KMS-11 (cell line): ENCODE data around the gene TRIM44.

Experiments used
- H2AFZ ChIP-seq: fragments of 200-600 bp; sonication (generic); 2 replicates; pipeline ENCODE4 v1.6.1; 2016; ENCODE audit warnings: antibody characterized with exemption, mixed run types, low read depth
- H3K27ac ChIP-seq: fragments of 200-600 bp; sonication (generic); 2 replicates; pipeline ENCODE4 v1.6.1; 2016; ENCODE audit warnings: mild to moderate bottlenecking, mixed run types
- H3K27me3 ChIP-seq: fragments of 200-600 bp; sonication (generic); 2 replicates; pipeline ENCODE4 v1.6.1; 2017; ENCODE audit warnings: mild to moderate bottlenecking, low read depth, mixed run types, moderate library complexity; ENCODE audit not compliant: insufficient read depth
- H3K36me3 ChIP-seq: fragments of 200-600 bp; sonication (generic); 2 replicates; pipeline ENCODE4 v1.6.1; 2017; ENCODE audit warnings: mild to moderate bottlenecking, mixed run types; ENCODE audit not compliant: insufficient read depth
- H3K4me1 ChIP-seq: fragments of 200-600 bp; sonication (generic); 2 replicates; pipeline ENCODE4 v1.6.1; 2016; ENCODE audit warnings: mild to moderate bottlenecking, low read depth, mixed run types; ENCODE audit not compliant: poor library complexity, severe bottlenecking
- H3K4me2 ChIP-seq: fragments of 200-600 bp; sonication (generic); 2 replicates; pipeline ENCODE4 v1.7.0; 2016; ENCODE audit warnings: mild to moderate bottlenecking, mixed run types
- H3K4me3 ChIP-seq: fragments of 200-600 bp; sonication (generic); IDR thresholded peaks from 2 replicates; pipeline ENCODE4 v1.6.1; 2017; ENCODE audit warnings: low read depth, low read length, mixed read lengths; ENCODE audit not compliant: insufficient read depth
- H3K79me2 ChIP-seq: fragments of 200-600 bp; sonication (generic); 2 replicates; pipeline ENCODE4 v1.6.1; 2016; ENCODE audit warnings: low read depth, mixed run types; ENCODE audit not compliant: insufficient read depth
- H3K9ac ChIP-seq: fragments of 200-600 bp; sonication (generic); 2 replicates; pipeline ENCODE4 v1.6.1; 2016; ENCODE audit warnings: mild to moderate bottlenecking, mixed run types
- H4K20me1 ChIP-seq: fragments of 200-600 bp; sonication (generic); 2 replicates; pipeline ENCODE4 v1.6.1; 2016; ENCODE audit warnings: mild to moderate bottlenecking, mixed run types; ENCODE audit not compliant: insufficient read depth
- TF ChIP-seq, protein P1 (sequence below): fragments of 200-600 bp; sonication (generic); conservative IDR thresholded peaks from 2 replicates; pipeline ENCODE4 v1.6.1; 2017; ENCODE audit warnings: low read depth, mild to moderate bottlenecking, antibody characterized with exemption, low read length, moderate library complexity, mixed read lengths

Gene TRIM44

DNA sequence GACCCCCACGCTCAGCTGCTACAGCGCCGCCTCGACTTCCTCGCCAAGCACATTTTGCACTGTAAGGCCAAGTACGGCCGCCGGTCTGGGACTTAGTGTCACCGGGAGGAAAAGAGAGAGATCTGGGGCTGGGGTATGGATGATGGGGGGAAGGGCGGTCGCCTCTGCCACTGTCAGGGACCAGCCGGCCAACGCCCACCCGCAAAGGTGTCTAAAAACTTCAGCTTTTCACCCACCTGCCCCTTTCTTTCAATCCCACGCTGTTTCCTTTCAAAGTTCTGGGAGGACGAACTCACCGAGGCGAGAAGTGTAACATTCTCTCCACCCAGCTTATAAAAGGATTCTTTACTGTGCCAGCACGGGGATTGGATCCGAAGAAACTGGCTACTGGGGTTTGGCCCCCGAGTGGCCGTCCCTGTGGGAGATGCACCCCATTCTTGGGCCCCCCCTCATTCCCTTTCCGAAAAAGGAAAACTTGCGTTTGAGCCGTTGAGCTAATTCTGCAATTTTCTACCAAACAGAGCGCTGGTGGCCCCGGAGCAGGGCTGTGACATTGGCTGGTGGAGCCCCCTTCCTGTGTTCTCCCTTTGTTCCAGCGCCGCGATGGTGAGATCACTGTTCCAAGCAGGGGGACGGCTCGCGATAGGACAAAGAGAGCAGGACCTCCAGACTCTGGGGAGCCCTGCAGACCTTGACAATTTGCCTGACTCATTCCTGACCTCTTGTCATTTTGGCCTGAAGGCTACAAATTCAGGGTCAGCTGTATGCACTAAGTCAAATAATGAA lies 42.5 kb upstream of the TRIM44 start:
- TF ChIP-seq, protein P1, sequence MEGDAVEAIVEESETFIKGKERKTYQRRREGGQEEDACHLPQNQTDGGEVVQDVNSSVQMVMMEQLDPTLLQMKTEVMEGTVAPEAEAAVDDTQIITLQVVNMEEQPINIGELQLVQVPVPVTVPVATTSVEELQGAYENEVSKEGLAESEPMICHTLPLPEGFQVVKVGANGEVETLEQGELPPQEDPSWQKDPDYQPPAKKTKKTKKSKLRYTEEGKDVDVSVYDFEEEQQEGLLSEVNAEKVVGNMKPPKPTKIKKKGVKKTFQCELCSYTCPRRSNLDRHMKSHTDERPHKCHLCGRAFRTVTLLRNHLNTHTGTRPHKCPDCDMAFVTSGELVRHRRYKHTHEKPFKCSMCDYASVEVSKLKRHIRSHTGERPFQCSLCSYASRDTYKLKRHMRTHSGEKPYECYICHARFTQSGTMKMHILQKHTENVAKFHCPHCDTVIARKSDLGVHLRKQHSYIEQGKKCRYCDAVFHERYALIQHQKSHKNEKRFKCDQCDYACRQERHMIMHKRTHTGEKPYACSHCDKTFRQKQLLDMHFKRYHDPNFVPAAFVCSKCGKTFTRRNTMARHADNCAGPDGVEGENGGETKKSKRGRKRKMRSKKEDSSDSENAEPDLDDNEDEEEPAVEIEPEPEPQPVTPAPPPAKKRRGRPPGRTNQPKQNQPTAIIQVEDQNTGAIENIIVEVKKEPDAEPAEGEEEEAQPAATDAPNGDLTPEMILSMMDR: no peak
- Histone ChIP-seq H3K9ac (peak overlapping the region; percentile 91), H3K27ac (peak overlapping the region; percentile 79), H4K20me1 (no peaks in the 10 kb centered on the region), H2AFZ (peak overlapping the region; percentile 63), H3K4me3 (no peak overlapping the region), H3K27me3 (no peaks in the 10 kb centered on the region), H3K4me2 (peak overlapping the region; percentile 87), H3K4me1 (peaks cover 50% of the 10 kb centered on the region), H3K36me3 (no peaks in the 10 kb centered on the region), H3K79me2 (peaks cover 22% of the 10 kb centered on the region; the same call in 1 of the 2 replicates)

DNA sequence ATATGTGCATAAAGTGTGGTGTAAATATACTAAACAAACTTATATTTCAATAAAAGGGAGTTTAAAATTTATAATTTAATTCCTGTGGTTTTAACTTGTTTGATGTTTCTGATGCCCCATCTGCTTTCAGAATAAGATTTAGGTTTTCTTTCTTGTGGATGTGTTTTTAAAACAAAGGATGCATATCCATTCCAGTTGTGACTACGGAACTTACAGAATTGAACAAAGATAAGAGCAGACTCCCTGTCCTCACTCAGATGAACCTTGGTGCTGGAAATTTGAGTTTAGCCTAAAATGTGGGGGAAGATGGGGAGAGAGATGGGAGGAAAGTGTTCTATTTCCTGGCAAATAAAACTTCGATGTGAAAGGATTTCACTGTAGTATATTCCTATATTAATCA lies 41.8 kb upstream of the TRIM44 start:
- Histone ChIP-seq H3K4me1 (peaks cover 42% of the 10 kb centered on the region), H2AFZ (no peak overlapping the region), H3K4me3 (no peak overlapping the region), H3K79me2 (peaks cover 22% of the 10 kb centered on the region; the same call in 1 of the 2 replicates), H3K9ac (no peak overlapping the region), H3K27me3 (no peaks in the 10 kb centered on the region), H4K20me1 (no peaks in the 10 kb centered on the region), H3K4me2 (peak overlapping the region; percentile 87), H3K27ac (no peak overlapping the region), H3K36me3 (no peaks in the 10 kb centered on the region)
- TF ChIP-seq, protein P1: no peak

DNA sequence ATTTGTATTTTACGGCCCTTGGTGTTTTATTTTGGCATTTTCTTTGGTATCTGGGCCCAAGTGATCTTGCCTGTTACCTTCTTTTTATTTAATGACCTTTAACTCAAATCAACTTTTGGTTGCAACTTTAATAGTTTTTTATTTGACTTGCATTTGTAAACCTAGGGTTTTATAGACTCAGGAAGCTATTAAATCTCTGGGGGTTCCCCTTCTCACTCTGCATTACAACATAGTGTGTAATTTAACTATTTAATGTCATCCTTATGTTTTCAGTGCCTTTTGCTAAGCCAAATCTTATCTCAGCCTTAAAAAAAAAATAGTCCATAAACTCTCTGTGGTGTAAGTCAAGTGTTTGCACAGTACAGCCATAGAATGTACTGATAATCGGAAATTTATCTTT lies 41.0 kb upstream of the TRIM44 start:
- TF ChIP-seq, protein P1: no peak
- Histone ChIP-seq H3K27ac (no peak overlapping the region), H3K79me2 (peaks cover 22% of the 10 kb centered on the region; the same call in 1 of the 2 replicates), H3K4me2 (no peak overlapping the region), H3K4me3 (no peak overlapping the region), H4K20me1 (no peaks in the 10 kb centered on the region), H3K4me1 (peaks cover 35% of the 10 kb centered on the region), H3K9ac (no peak overlapping the region), H3K27me3 (no peaks in the 10 kb centered on the region), H3K36me3 (no peaks in the 10 kb centered on the region), H2AFZ (no peak overlapping the region)

DNA sequence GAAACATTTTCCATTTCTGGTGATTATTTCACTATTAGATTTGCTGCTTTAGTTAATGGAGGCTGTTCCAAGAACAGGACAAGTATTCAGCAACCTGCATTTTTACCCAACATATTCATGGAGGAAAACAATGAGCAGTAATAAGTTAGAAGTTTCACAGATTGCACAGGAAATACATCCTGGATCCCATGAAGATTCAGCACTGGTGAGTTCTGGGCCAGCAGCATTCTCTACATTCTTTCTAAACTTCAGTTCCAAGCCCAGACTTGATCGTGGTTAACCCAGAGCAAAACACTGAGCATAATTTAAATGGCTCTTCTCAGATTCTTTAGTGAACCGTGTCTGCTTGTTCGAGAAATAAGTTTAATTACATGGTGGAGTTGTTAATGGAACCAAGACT lies 40.5 kb upstream of the TRIM44 start:
- Histone ChIP-seq H3K27ac (no peak overlapping the region), H3K27me3 (no peaks in the 10 kb centered on the region), H2AFZ (no peak overlapping the region), H3K79me2 (peaks cover 22% of the 10 kb centered on the region; the same call in 1 of the 2 replicates), H3K9ac (no peak overlapping the region), H3K4me3 (no peak overlapping the region), H3K4me2 (no peak overlapping the region), H3K36me3 (no peaks in the 10 kb centered on the region), H3K4me1 (peaks cover 31% of the 10 kb centered on the region), H4K20me1 (no peaks in the 10 kb centered on the region)
- TF ChIP-seq, protein P1: no peak
